ENCODE results near the gene RNF4.

Gene RNF4

GRCh38 chr4:2468456-2469191, at the start of gene RNF4:
Gene RNF4, plus strand, starts transcription at chr4:2469106. Its CDS starts 21,388 bp downstream, at chr4:2490494.
- peaks cover 4 to 14% of the 10 kb centered on the region in 2 donors for H3K36me3 ChIP-seq (ENCODE audit: control insufficient read depth in 1 of 2, insufficient read depth in 2 of 2, low read length in 2 of 2)
- no peaks in the 10 kb centered on the region for H3K27me3 ChIP-seq (ENCODE audit: control insufficient read depth in 1 of 2, insufficient read depth in 2 of 2, low read length in 2 of 2)
- H3K4me3 ChIP-seq (ENCODE audit: low read depth in 1 of 2, low read length in 2 of 2) = peak within 1 kb of the TSS; percentile 93 to 97
- H3K9me3 ChIP-seq (ENCODE audit: control insufficient read depth in 1 of 2, low read length in 2 of 2) = no peaks in the 10 kb centered on the region
- H3K27ac ChIP-seq (ENCODE audit: low read depth, low read length) = peak within 1 kb of the TSS; percentile 88
- H3K9ac ChIP-seq (ENCODE audit: low read depth in 1 of 2, low read length in 2 of 2) = peak within 1 kb of the TSS; percentile 79 to 80
- H3K4me1 ChIP-seq (ENCODE audit: control insufficient read depth in 1 of 2, insufficient read depth in 2 of 2, low read length in 2 of 2) = peaks cover 12 to 29% of the 10 kb centered on the region in 2 donors

- Histone ChIP-seq H3K27me3 (ENCODE audit: control insufficient read depth in 1 of 2, insufficient read depth in 2 of 2, low read length in 2 of 2) (peaks cover 27 to 38% of the 10 kb centered on the region in 2 donors), H3K4me1 (ENCODE audit: control insufficient read depth in 1 of 2, insufficient read depth in 2 of 2, low read length in 2 of 2) (peaks cover 18 to 21% of the 10 kb centered on the region in 2 donors)
Measured at GRCh38 chr4:2419814-2420213, 49.1 kb upstream of the RNF4 start.

GRCh38 chr4:2421928-2422327, 47.0 kb upstream of the RNF4 start:
- H3K4me1 ChIP-seq (ENCODE audit: control insufficient read depth in 1 of 2, insufficient read depth in 2 of 2, low read length in 2 of 2) = peaks cover 7 to 15% of the 10 kb centered on the region in 2 donors
- no peak overlapping the region for H3K9ac ChIP-seq (ENCODE audit: low read depth in 1 of 2, low read length in 2 of 2)
- H3K9me3 ChIP-seq (ENCODE audit: control insufficient read depth in 1 of 2, low read length in 2 of 2) = no peaks in the 10 kb centered on the region
- H3K4me3 ChIP-seq (ENCODE audit: low read depth in 1 of 2, low read length in 2 of 2) = no peak overlapping the region
- no peaks in the 10 kb centered on the region for H3K36me3 ChIP-seq (ENCODE audit: control insufficient read depth in 1 of 2, insufficient read depth in 2 of 2, low read length in 2 of 2)
- H3K27me3 ChIP-seq (ENCODE audit: control insufficient read depth in 1 of 2, insufficient read depth in 2 of 2, low read length in 2 of 2) = peaks cover 16 to 32% of the 10 kb centered on the region in 2 donors
- no peak overlapping the region for H3K27ac ChIP-seq (ENCODE audit: low read depth, low read length)

More at GRCh38 chr4:2419814-2420213, 49.1 kb upstream of the RNF4 start:
- H3K27ac ChIP-seq (ENCODE audit: low read depth, low read length) = no peak overlapping the region
- H3K9me3 ChIP-seq (ENCODE audit: control insufficient read depth in 1 of 2, low read length in 2 of 2) = no peaks in the 10 kb centered on the region
- no peak overlapping the region for H3K4me3 ChIP-seq (ENCODE audit: low read depth in 1 of 2, low read length in 2 of 2)
- H3K9ac ChIP-seq (ENCODE audit: low read depth in 1 of 2, low read length in 2 of 2) = no peak overlapping the region
- no peaks in the 10 kb centered on the region for H3K36me3 ChIP-seq (ENCODE audit: control insufficient read depth in 1 of 2, insufficient read depth in 2 of 2, low read length in 2 of 2)

- Histone ChIP-seq H3K27me3 (ENCODE audit: control insufficient read depth in 1 of 2, insufficient read depth in 2 of 2, low read length in 2 of 2) (peaks cover 7 to 32% of the 10 kb centered on the region in 2 donors), H3K9ac (ENCODE audit: low read depth in 1 of 2, low read length in 2 of 2) (no peak overlapping the region), H3K4me1 (ENCODE audit: control insufficient read depth in 1 of 2, insufficient read depth in 2 of 2, low read length in 2 of 2) (peaks cover 7 to 8% of the 10 kb centered on the region in 2 donors), H3K9me3 (ENCODE audit: control insufficient read depth in 1 of 2, low read length in 2 of 2) (no peaks in the 10 kb centered on the region), H3K4me3 (ENCODE audit: low read depth in 1 of 2, low read length in 2 of 2) (no peak overlapping the region), H3K36me3 (ENCODE audit: control insufficient read depth in 1 of 2, insufficient read depth in 2 of 2, low read length in 2 of 2) (no peaks in the 10 kb centered on the region), H3K27ac (ENCODE audit: low read depth, low read length) (no peak overlapping the region)
Measured at GRCh38 chr4:2423066-2423465, 45.8 kb upstream of the RNF4 start.

GRCh38 chr4:2423695-2424094, 45.2 kb upstream of the RNF4 start:
- peaks cover 7 to 32% of the 10 kb centered on the region in 2 donors for H3K27me3 ChIP-seq (ENCODE audit: control insufficient read depth in 1 of 2, insufficient read depth in 2 of 2, low read length in 2 of 2)
- no peak overlapping the region for H3K27ac ChIP-seq (ENCODE audit: low read depth, low read length)
- no peaks in the 10 kb centered on the region for H3K36me3 ChIP-seq (ENCODE audit: control insufficient read depth in 1 of 2, insufficient read depth in 2 of 2, low read length in 2 of 2)
- H3K9me3 ChIP-seq (ENCODE audit: control insufficient read depth in 1 of 2, low read length in 2 of 2) = no peaks in the 10 kb centered on the region
- no peak overlapping the region for H3K9ac ChIP-seq (ENCODE audit: low read depth in 1 of 2, low read length in 2 of 2)
- H3K4me3 ChIP-seq (ENCODE audit: low read depth in 1 of 2, low read length in 2 of 2) = no peak overlapping the region
- H3K4me1 ChIP-seq (ENCODE audit: control insufficient read depth in 1 of 2, insufficient read depth in 2 of 2, low read length in 2 of 2) = peaks cover 7 to 8% of the 10 kb centered on the region in 2 donors

- H3K36me3 ChIP-seq (ENCODE audit: control insufficient read depth in 1 of 2, insufficient read depth in 2 of 2, low read length in 2 of 2) = no peaks in the 10 kb centered on the region
- no peaks in the 10 kb centered on the region for H3K9me3 ChIP-seq (ENCODE audit: control insufficient read depth in 1 of 2, low read length in 2 of 2)
- H3K9ac ChIP-seq (ENCODE audit: low read depth in 1 of 2, low read length in 2 of 2) = no peak overlapping the region
- H3K4me3 ChIP-seq (ENCODE audit: low read depth in 1 of 2, low read length in 2 of 2) = no peak overlapping the region
- peaks cover under 1 to 2% of the 10 kb centered on the region in 2 donors for H3K4me1 ChIP-seq (ENCODE audit: control insufficient read depth in 1 of 2, insufficient read depth in 2 of 2, low read length in 2 of 2)
- H3K27me3 ChIP-seq (ENCODE audit: control insufficient read depth in 1 of 2, insufficient read depth in 2 of 2, low read length in 2 of 2) = peaks cover 7 to 29% of the 10 kb centered on the region in 2 donors
- H3K27ac ChIP-seq (ENCODE audit: low read depth, low read length) = no peak overlapping the region
Measured at GRCh38 chr4:2424581-2424980, 44.3 kb upstream of the RNF4 start.

- no peak overlapping the region for H3K27ac ChIP-seq (ENCODE audit: low read depth, low read length)
- no peaks in the 10 kb centered on the region for H3K36me3 ChIP-seq (ENCODE audit: control insufficient read depth in 1 of 2, insufficient read depth in 2 of 2, low read length in 2 of 2)
- peaks cover 3 to 19% of the 10 kb centered on the region in 2 donors for H3K27me3 ChIP-seq (ENCODE audit: control insufficient read depth in 1 of 2, insufficient read depth in 2 of 2, low read length in 2 of 2)
- H3K4me3 ChIP-seq (ENCODE audit: low read depth in 1 of 2, low read length in 2 of 2) = no peak overlapping the region
- no peaks in the 10 kb centered on the region for H3K4me1 ChIP-seq (ENCODE audit: control insufficient read depth in 1 of 2, insufficient read depth in 2 of 2, low read length in 2 of 2)
- H3K9ac ChIP-seq (ENCODE audit: low read depth in 1 of 2, low read length in 2 of 2) = no peak overlapping the region
- H3K9me3 ChIP-seq (ENCODE audit: control insufficient read depth in 1 of 2, low read length in 2 of 2) = no peaks in the 10 kb centered on the region
Measured at GRCh38 chr4:2425386-2426068, 43.4 kb upstream of the RNF4 start.

GRCh38 chr4:2426069-2426397, 42.9 kb upstream of the RNF4 start:
- Histone ChIP-seq H3K27ac (ENCODE audit: low read depth, low read length) (no peak overlapping the region), H3K9ac (ENCODE audit: low read depth in 1 of 2, low read length in 2 of 2) (no peak overlapping the region), H3K4me1 (ENCODE audit: control insufficient read depth in 1 of 2, insufficient read depth in 2 of 2, low read length in 2 of 2) (no peaks in the 10 kb centered on the region), H3K4me3 (ENCODE audit: low read depth in 1 of 2, low read length in 2 of 2) (no peak overlapping the region), H3K36me3 (ENCODE audit: control insufficient read depth in 1 of 2, insufficient read depth in 2 of 2, low read length in 2 of 2) (no peaks in the 10 kb centered on the region), H3K27me3 (ENCODE audit: control insufficient read depth in 1 of 2, insufficient read depth in 2 of 2, low read length in 2 of 2) (peaks cover 0 to 14% of the 10 kb centered on the region in 2 donors), H3K9me3 (ENCODE audit: control insufficient read depth in 1 of 2, low read length in 2 of 2) (no peaks in the 10 kb centered on the region)

GRCh38 chr4:2426711-2427275, 42.1 kb upstream of the RNF4 start:
- H3K36me3 ChIP-seq (ENCODE audit: control insufficient read depth in 1 of 2, insufficient read depth in 2 of 2, low read length in 2 of 2) = no peaks in the 10 kb centered on the region
- no peak overlapping the region for H3K27ac ChIP-seq (ENCODE audit: low read depth, low read length)
- H3K9ac ChIP-seq (ENCODE audit: low read depth in 1 of 2, low read length in 2 of 2) = no peak overlapping the region
- H3K4me3 ChIP-seq (ENCODE audit: low read depth in 1 of 2, low read length in 2 of 2) = no peak overlapping the region
- H3K27me3 ChIP-seq (ENCODE audit: control insufficient read depth in 1 of 2, insufficient read depth in 2 of 2, low read length in 2 of 2) = peaks cover 0 to 12% of the 10 kb centered on the region in 2 donors
- H3K9me3 ChIP-seq (ENCODE audit: control insufficient read depth in 1 of 2, low read length in 2 of 2) = peaks cover 0 to under 1% of the 10 kb centered on the region in 2 donors
- no peaks in the 10 kb centered on the region for H3K4me1 ChIP-seq (ENCODE audit: control insufficient read depth in 1 of 2, insufficient read depth in 2 of 2, low read length in 2 of 2)

All from duodenal mucosa (tissue), 2 donors.